SK-N-SH (cell line): Measurements from ENCODE around the gene CLGN.

Experiments
- FOXM1 ChIP-seq: IDR thresholded peaks from 2 replicates; pipeline ENCODE4 v1.4.0; 2012; ENCODE audit warnings: low read depth, mild to moderate bottlenecking
- JUND ChIP-seq: IDR thresholded peaks from 2 replicates; pipeline ENCODE4 v1.4.0; 2012
- NFIC ChIP-seq: IDR thresholded peaks from 2 replicates; pipeline ENCODE4 v1.4.0; 2012; ENCODE audit warnings: borderline replicate concordance
- RFX5 ChIP-seq: IDR thresholded peaks from 2 replicates; pipeline ENCODE4 v1.6.1; 2012; ENCODE audit warnings: mild to moderate bottlenecking, improper control_type of control experiment, low read length
- TF ChIP-seq, protein P1 (sequence below): fragments of 200-600 bp; sonication (generic); IDR thresholded peaks from 2 replicates; pipeline ENCODE4 v1.6.1; 2017; ENCODE audit warnings: antibody characterized with exemption, mild to moderate bottlenecking, moderate library complexity

DNA sequence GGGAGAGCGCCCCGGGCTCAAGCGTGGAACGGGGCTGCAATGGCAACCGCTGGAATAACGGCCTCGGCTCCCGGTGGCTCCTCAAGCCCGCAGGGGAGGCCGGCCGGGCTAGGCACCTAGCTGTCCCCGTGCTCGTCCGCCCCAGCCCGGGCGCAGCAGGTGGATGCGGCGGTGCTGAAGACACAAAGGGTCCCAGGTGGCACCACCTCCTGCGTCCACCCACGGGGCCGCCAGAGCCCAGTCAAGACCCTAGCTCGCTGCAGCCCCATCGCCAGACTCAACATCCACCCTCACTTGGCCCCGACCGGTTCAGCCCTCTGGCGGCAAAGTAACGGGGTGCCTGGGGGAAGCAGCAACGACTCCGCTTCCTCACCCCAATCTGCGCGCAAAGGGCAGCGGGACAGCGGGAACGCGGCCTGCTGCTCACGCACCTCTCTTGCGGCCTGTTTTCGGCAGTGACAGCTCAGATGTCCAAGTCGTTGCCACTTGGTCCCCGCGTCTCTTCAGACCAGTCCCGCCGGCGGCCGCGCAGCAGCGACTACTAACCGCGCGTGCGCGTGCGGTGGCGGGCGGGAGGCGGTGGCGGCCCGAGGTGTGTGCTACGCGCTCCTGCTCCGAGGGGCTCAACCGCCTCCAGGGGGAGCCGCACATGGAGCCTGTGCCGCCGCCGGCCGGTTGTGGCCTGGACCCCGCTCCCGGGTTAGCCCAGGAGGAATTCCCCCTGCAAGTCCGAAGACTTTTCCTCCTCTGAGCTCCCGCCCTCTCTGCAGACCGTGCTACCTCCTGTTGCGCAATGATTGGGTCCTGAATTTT lies at the start of gene CLGN:
- TF ChIP-seq, protein P1, sequence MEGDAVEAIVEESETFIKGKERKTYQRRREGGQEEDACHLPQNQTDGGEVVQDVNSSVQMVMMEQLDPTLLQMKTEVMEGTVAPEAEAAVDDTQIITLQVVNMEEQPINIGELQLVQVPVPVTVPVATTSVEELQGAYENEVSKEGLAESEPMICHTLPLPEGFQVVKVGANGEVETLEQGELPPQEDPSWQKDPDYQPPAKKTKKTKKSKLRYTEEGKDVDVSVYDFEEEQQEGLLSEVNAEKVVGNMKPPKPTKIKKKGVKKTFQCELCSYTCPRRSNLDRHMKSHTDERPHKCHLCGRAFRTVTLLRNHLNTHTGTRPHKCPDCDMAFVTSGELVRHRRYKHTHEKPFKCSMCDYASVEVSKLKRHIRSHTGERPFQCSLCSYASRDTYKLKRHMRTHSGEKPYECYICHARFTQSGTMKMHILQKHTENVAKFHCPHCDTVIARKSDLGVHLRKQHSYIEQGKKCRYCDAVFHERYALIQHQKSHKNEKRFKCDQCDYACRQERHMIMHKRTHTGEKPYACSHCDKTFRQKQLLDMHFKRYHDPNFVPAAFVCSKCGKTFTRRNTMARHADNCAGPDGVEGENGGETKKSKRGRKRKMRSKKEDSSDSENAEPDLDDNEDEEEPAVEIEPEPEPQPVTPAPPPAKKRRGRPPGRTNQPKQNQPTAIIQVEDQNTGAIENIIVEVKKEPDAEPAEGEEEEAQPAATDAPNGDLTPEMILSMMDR, result peak; percentile 59
- TF ChIP-seq JUND (no peak), FOXM1 (no peak), RFX5 (no peak), NFIC (no peak)
